IMR-90 (cell line): ENCODE data around the gene CISTR. TPM values are rescaled to one million over a fixed set of nuclear protein-coding genes. Genes with fewer than 3 reads are reported as not detected.

Experiments used
- ATAC-seq: fragments of 200-7000 bp; cut with Tn5 transposase; 2 replicates; pipeline ENCODE4 v1.9.1; 2020; ENCODE audit warnings: low read depth, mild to moderate bottlenecking, moderate library complexity
- BruUV-seq: library from RNA; stranded (reverse); fragments of 400-500 nt; replicated peaks from 2 replicates; lab custom pipeline; 2021; lab: Mats Ljungman, UMichigan
- CTCF ChIA-PET: fragments of 300-600 bp; formaldehyde crosslinking; extraction: SDS; loops from one replicate; lab custom pipeline; 2021; ENCODE audit warnings: antibody characterized with exemption; lab: Yijun Ruan, JAX
- POLR2A ChIA-PET: fragments of 300-600 bp; sonication (Branson Sonifier 250); formaldehyde crosslinking; loops from one replicate; lab custom pipeline; 2022; ENCODE audit warnings: antibody characterized with exemption; ENCODE audit not compliant: unreplicated experiment; lab: Charles Lee
- DNase-seq: peaks from one replicate; pipeline ENCODE4 v3.0.0; 2013
- H2AFZ ChIP-seq: replicated peaks from 2 replicates; pipeline ENCODE3; 2013; ENCODE audit warnings: low read length, mild to moderate bottlenecking; ENCODE audit not compliant: poor library complexity
- H2AK5ac ChIP-seq: 2 replicates; pipeline ENCODE4 v1.6.1; 2013; ENCODE audit warnings: low read depth, low read length, inconsistent platforms
- H2AK9ac ChIP-seq: replicated peaks from 2 replicates; pipeline ENCODE3; 2013; ENCODE audit warnings: mild to moderate bottlenecking, low read depth, low read length, moderate library complexity; ENCODE audit not compliant: poor library complexity
- H2BK120ac ChIP-seq: 2 replicates; pipeline ENCODE4 v1.6.1; 2013; ENCODE audit warnings: low read depth, low read length, inconsistent platforms
- H2BK15ac ChIP-seq: 3 replicates; pipeline ENCODE4 v1.6.1; 2013; ENCODE audit warnings: low read depth, low read length, inconsistent platforms
- H2BK20ac ChIP-seq: 2 replicates; pipeline ENCODE4 v1.6.1; 2013; ENCODE audit warnings: low read depth, mild to moderate bottlenecking, inconsistent platforms, low read length, moderate library complexity
- H2BK5ac ChIP-seq: 2 replicates; pipeline ENCODE4 v1.6.1; 2013; ENCODE audit warnings: mild to moderate bottlenecking, low read depth, low read length, inconsistent platforms; ENCODE audit not compliant: poor library complexity, severe bottlenecking
- H3K14ac ChIP-seq: replicated peaks from 2 replicates; pipeline ENCODE4 v1.6.1; 2013; ENCODE audit warnings: low read depth, low read length, inconsistent platforms
- H3K18ac ChIP-seq: 2 replicates; pipeline ENCODE4 v1.6.1; 2013; ENCODE audit warnings: low read depth, low read length, control low read depth
- H3K23ac ChIP-seq: 2 replicates; pipeline ENCODE4 v1.6.1; 2013; ENCODE audit warnings: low read depth, low read length, inconsistent platforms
- H3K27ac ChIP-seq: 2 replicates; pipeline ENCODE4 v1.5.1; 2013; ENCODE audit warnings: mild to moderate bottlenecking, control low read depth, low read length; ENCODE audit not compliant: insufficient read depth
- H3K27me3 ChIP-seq: 2 replicates; pipeline ENCODE4 v1.6.1; 2013; ENCODE audit warnings: low read length; ENCODE audit not compliant: control insufficient read depth, insufficient read depth
- H3K36me3 ChIP-seq: 2 replicates; pipeline ENCODE4 v1.6.1; 2013; ENCODE audit warnings: low read length, mixed read lengths; ENCODE audit not compliant: control insufficient read depth, insufficient read depth
- H3K4ac ChIP-seq: 2 replicates; pipeline ENCODE4 v1.6.1; 2013; ENCODE audit warnings: low read depth, low read length, inconsistent platforms
- H3K4me1 ChIP-seq: 2 replicates; pipeline ENCODE4 v1.6.1; 2013; ENCODE audit warnings: low read length, mixed read lengths; ENCODE audit not compliant: control insufficient read depth, insufficient read depth
- H3K4me2 ChIP-seq: 2 replicates; pipeline ENCODE4 v1.6.1; 2013; ENCODE audit warnings: low read depth, mild to moderate bottlenecking, control low read depth, low read length, moderate library complexity
- H3K4me3 ChIP-seq: 2 replicates; pipeline ENCODE4 v1.5.1; 2013; ENCODE audit warnings: low read depth, mild to moderate bottlenecking, control low read depth, low read length, moderate library complexity; ENCODE audit not compliant: insufficient read depth
- H3K56ac ChIP-seq: 2 replicates; pipeline ENCODE4 v1.6.1; 2013; ENCODE audit warnings: low read length, inconsistent platforms; ENCODE audit not compliant: insufficient read depth; ENCODE audit errors: extremely low read depth
- H3K79me1 ChIP-seq, 2 experiments: 2 replicates each; pipeline ENCODE4 v1.6.1; 2013; ENCODE audit warnings: low read length in 2 of 2, inconsistent platforms in 1 of 2, low read depth in 1 of 2
- H3K9ac ChIP-seq: 2 replicates; pipeline ENCODE4 v1.6.1; 2013; ENCODE audit warnings: low read depth, low read length, control low read depth
- H3K9me1 ChIP-seq: 2 replicates; pipeline ENCODE4 v1.6.1; 2013; ENCODE audit warnings: low read length, inconsistent platforms; ENCODE audit not compliant: insufficient read depth
- H3K9me3 ChIP-seq: 2 replicates; pipeline ENCODE4 v1.6.1; 2013; ENCODE audit warnings: low read length; ENCODE audit not compliant: control insufficient read depth, insufficient read depth
- H4K20me1 ChIP-seq: 2 replicates; pipeline ENCODE4 v1.6.1; 2013; ENCODE audit warnings: low read length, inconsistent platforms; ENCODE audit not compliant: insufficient read depth
- H4K5ac ChIP-seq: 2 replicates; pipeline ENCODE4 v1.6.1; 2013; ENCODE audit warnings: mild to moderate bottlenecking, low read depth, low read length, control low read depth
- H4K8ac ChIP-seq, 2 experiments: 2 replicates each; pipeline ENCODE4 v1.6.1; 2013; ENCODE audit warnings: low read depth in 2 of 2, low read length in 2 of 2, control low read depth in 1 of 2, inconsistent platforms in 1 of 2
- H4K91ac ChIP-seq: 2 replicates; pipeline ENCODE4 v1.6.1; 2013; ENCODE audit warnings: low read depth, low read length, inconsistent platforms; ENCODE audit not compliant: insufficient read depth
- BHLHE40 ChIP-seq: fragments of 150-350 bp; IDR thresholded peaks from 2 replicates; pipeline ENCODE4 v1.6.1; 2016; ENCODE audit warnings: mild to moderate bottlenecking, low read depth, low read length
- CEBPB ChIP-seq: IDR thresholded peaks from 2 replicates; pipeline ENCODE4 v1.6.1; 2012; ENCODE audit warnings: low read depth, low read length, improper control_type of control experiment
- CHD1 ChIP-seq: IDR thresholded peaks from 2 replicates; pipeline ENCODE4 v1.6.1; 2012; ENCODE audit warnings: low read depth, low read length, improper control_type of control experiment
- ELK1 ChIP-seq: fragments of 150-350 bp; IDR thresholded peaks from 2 replicates; pipeline ENCODE4 v1.6.1; 2016; ENCODE audit warnings: low read depth, mild to moderate bottlenecking, low read length, moderate library complexity, borderline replicate concordance
- FOS ChIP-seq: fragments of 150-350 bp; IDR thresholded peaks from 2 replicates; pipeline ENCODE4 v1.6.1; 2016; ENCODE audit warnings: low read depth, low read length
- MAFK ChIP-seq: IDR thresholded peaks from 2 replicates; pipeline ENCODE4 v1.6.1; 2012; ENCODE audit warnings: low read depth, low read length, improper control_type of control experiment
- MAZ ChIP-seq: IDR thresholded peaks from 2 replicates; pipeline ENCODE4 v1.6.1; 2012; ENCODE audit warnings: low read depth, mild to moderate bottlenecking, low read length, improper control_type of control experiment, moderate library complexity, borderline replicate concordance
- MXI1 ChIP-seq: IDR thresholded peaks from 2 replicates; pipeline ENCODE4 v1.6.1; 2012; ENCODE audit warnings: low read depth, mild to moderate bottlenecking, low read length, moderate library complexity, borderline replicate concordance
- NFE2L2 ChIP-seq: fragments of 150-350 bp; IDR thresholded peaks from 2 replicates; pipeline ENCODE4 v1.6.1; 2016; ENCODE audit warnings: low read depth, mild to moderate bottlenecking, low read length
- POLR2A ChIP-seq: IDR thresholded peaks from 2 replicates; pipeline ENCODE4 v1.6.1; 2012; ENCODE audit warnings: mild to moderate bottlenecking, low read depth, low read length
- RAD21 ChIP-seq: IDR thresholded peaks from 2 replicates; pipeline ENCODE4 v1.6.1; 2012; ENCODE audit warnings: low read length, improper control_type of control experiment
- RCOR1 ChIP-seq: IDR thresholded peaks from 2 replicates; pipeline ENCODE4 v1.6.1; 2012; ENCODE audit warnings: mild to moderate bottlenecking, low read length, improper control_type of control experiment; ENCODE audit not compliant: insufficient replicate concordance
- WGBS, 2 experiments: methylation state at CpG; one replicate each; pipeline versions ENCODE4 v1.1.5 to v1.1.7; 2013; ENCODE audit warnings: missing lambda C conversion rate in 2 of 2; ENCODE audit not compliant: insufficient read length in 1 of 2; ENCODE audit errors: extremely low coverage in 2 of 2; 5-methylcytosine and 5-hydroxymethylcytosine counted together
- dilution Hi-C: fragments of 300-500 bp; cut with HindIII; formaldehyde crosslinking; loops from one replicate; pipeline ENCODE4 v1.14.3; 2018; ENCODE audit warnings: low sequenced_read_pairs; ENCODE audit not compliant: unreplicated experiment
- in situ Hi-C: fragments of 300-500 bp; cut with MboI; formaldehyde crosslinking; loops from 3 replicates; pipeline ENCODE4 v1.14.3; 2019; ENCODE audit warnings: low sequenced_read_pairs, inconsistent platforms, mixed read lengths
- intact Hi-C: fragments of 100-400 bp; cut with micrococcal nuclease; formaldehyde crosslinking; loops from 2 replicates; pipeline ENCODE4 v1.10.0; 2022
- polyA plus RNA-seq, 3 experiments: library from polyadenylated mRNA; depleted of rRNA; stranded (reverse); fragments of >200 nt; gene quantifications; 2 replicates each; pipeline ENCODE4 v1.2.3, GENCODE V29; 2012; ENCODE audit warnings: low replicate concordance in 1 of 3
- total RNA-seq: library from RNA; depleted of rRNA; stranded (reverse); fragments of >200 nt; gene quantifications from 2 replicates; pipeline ENCODE4 v1.2.3, GENCODE V29; 2012
- TF ChIP-seq, protein P1 (sequence below): fragments of 150-350 bp; IDR thresholded peaks from 2 replicates; pipeline ENCODE4 v1.6.1; 2017; ENCODE audit warnings: mild to moderate bottlenecking, antibody characterized with exemption, low read length, low read depth

Gene CISTR
- total and polyA plus RNA-seq, 2 of the 4 experiments (the other 2 are of a cell fraction): not detected

GRCh38 chr12:53788892-53789291 is 37.1 kb upstream of the CISTR start:
- no TSS peak for BruUV-seq
- H3K36me3 ChIP-seq: no peaks in the 10 kb centered on the region
- DNase-seq (no peak), ATAC-seq (no peak)
- no peak overlapping the region for H4K91ac ChIP-seq
- no peak overlapping the region for H2BK5ac ChIP-seq
- H3K4ac ChIP-seq: no peak overlapping the region
- intact Hi-C loops: no loop called here
- no peak overlapping the region for H3K56ac ChIP-seq
- no peak overlapping the region for H3K14ac ChIP-seq
- no peaks in the 10 kb centered on the region for H4K20me1 ChIP-seq
- H4K8ac ChIP-seq: no peak overlapping the region
- WGBS, 2 experiments: no CpG with 5 or more reads among the region's 1 CpG
- no peak overlapping the region for H2BK120ac ChIP-seq
- ChIA-PET CTCF (interaction anchor here (0.5 kb wide), 1 partner anchor 243 kb away, joined by 4 read pairs; no protein-coding TSS in a partner anchor), POLR2A (no interaction called here)
- no peak overlapping the region for H4K5ac ChIP-seq
- no peak overlapping the region for H3K27ac ChIP-seq
- no peaks in the 10 kb centered on the region; the same call in 1 of the 2 replicates for H3K9me1 ChIP-seq
- dilution Hi-C loops: no loop called here
- no peak overlapping the region for H2BK20ac ChIP-seq
- no peak overlapping the region for H3K4me3 ChIP-seq
- no peak overlapping the region for H2BK15ac ChIP-seq
- H2AFZ ChIP-seq: no peak overlapping the region
- TF ChIP-seq MAZ: no peak
- no peak for TF ChIP-seq MXI1
- TF ChIP-seq, protein P1, sequence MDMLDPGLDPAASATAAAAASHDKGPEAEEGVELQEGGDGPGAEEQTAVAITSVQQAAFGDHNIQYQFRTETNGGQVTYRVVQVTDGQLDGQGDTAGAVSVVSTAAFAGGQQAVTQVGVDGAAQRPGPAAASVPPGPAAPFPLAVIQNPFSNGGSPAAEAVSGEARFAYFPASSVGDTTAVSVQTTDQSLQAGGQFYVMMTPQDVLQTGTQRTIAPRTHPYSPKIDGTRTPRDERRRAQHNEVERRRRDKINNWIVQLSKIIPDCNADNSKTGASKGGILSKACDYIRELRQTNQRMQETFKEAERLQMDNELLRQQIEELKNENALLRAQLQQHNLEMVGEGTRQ: no peak
- TF ChIP-seq BHLHE40: no peak
- no peak for TF ChIP-seq MAFK
- no peak for TF ChIP-seq CHD1
- TF ChIP-seq FOS: no peak
- TF ChIP-seq POLR2A: no peak
- no peak for TF ChIP-seq RAD21
- no peak for TF ChIP-seq ELK1
- no peak for TF ChIP-seq NFE2L2
- TF ChIP-seq CEBPB: no peak
- no peak for TF ChIP-seq RCOR1
- H3K79me1 ChIP-seq: no peaks in the 10 kb centered on the region
- no peak overlapping the region for H2AK9ac ChIP-seq
- in situ Hi-C loops: no loop called here
- H3K23ac ChIP-seq: no peak overlapping the region
- peaks cover 45% of the 10 kb centered on the region for H3K27me3 ChIP-seq
- H3K9me3 ChIP-seq: no peaks in the 10 kb centered on the region
- H2AK5ac ChIP-seq: no peak overlapping the region
- H3K4me2 ChIP-seq: no peak overlapping the region
- no peak overlapping the region for H3K18ac ChIP-seq
- H3K9ac ChIP-seq: no peak overlapping the region
- H3K4me1 ChIP-seq: no peaks in the 10 kb centered on the region
